Myocyte (in vitro differentiated cells): ENCODE measurements around the gene VWA3B. TPM values are rescaled to one million over a fixed set of nuclear protein-coding genes. Genes with fewer than 3 reads are reported as not detected.
A peak's percentile ranks its signal among the peaks of the same experiment; 100 is the strongest.

Experiments
- DNase-seq: peaks from one replicate; pipeline ENCODE4 v3.0.0-alpha.2; 2012; ENCODE audit warnings: low read depth
- total RNA-seq: library from RNA; depleted of rRNA; stranded (reverse); fragments of >200 nt; gene quantifications from 2 replicates; pipeline ENCODE4 v1.2.3, GENCODE V29; 2014

The VWA3B gene
- total RNA-seq, 1 donor from 2014 or later = not detected

- no peak for DNase-seq
Observed at GRCh38 chr2:98172951-98173350, 86.0 kb downstream of the VWA3B start.

- peak; percentile 90 for DNase-seq
Observed at GRCh38 chr2:98175811-98176210, 88.8 kb downstream of the VWA3B start.

- DNase-seq = no peak
Observed at GRCh38 chr2:98177286-98177685, 90.3 kb downstream of the VWA3B start.

GRCh38 chr2:98177986-98178385 is 91.0 kb downstream of the VWA3B start:
- no peak for DNase-seq

- DNase-seq = no peak
Observed at GRCh38 chr2:98180456-98180855, 93.5 kb downstream of the VWA3B start.

GRCh38 chr2:98181346-98181745 is 94.4 kb downstream of the VWA3B start:
- DNase-seq = no peak

GRCh38 chr2:98185801-98186200 is 98.8 kb downstream of the VWA3B start:
- no peak for DNase-seq

GRCh38 chr2:98187194-98187593 is 100.2 kb downstream of the VWA3B start:
- no peak for DNase-seq

- DNase-seq = no peak
Observed at GRCh38 chr2:98188351-98189046, 101.5 kb downstream of the VWA3B start.

GRCh38 chr2:98191883-98192282 is 104.9 kb downstream of the VWA3B start:
- peak; percentile 9 for DNase-seq

- DNase-seq = no peak
Observed at GRCh38 chr2:98201576-98201975, 114.6 kb downstream of the VWA3B start.

GRCh38 chr2:98205889-98206288 is 118.9 kb downstream of the VWA3B start:
- no peak for DNase-seq

GRCh38 chr2:98212092-98213000 is 125.4 kb downstream of the VWA3B start:
- DNase-seq = no peak

GRCh38 chr2:98216616-98217015 is 129.6 kb downstream of the VWA3B start:
- no peak for DNase-seq

GRCh38 chr2:98219152-98219551 is 132.2 kb downstream of the VWA3B start:
- no peak for DNase-seq

GRCh38 chr2:98233941-98234340 is 147.0 kb downstream of the VWA3B start:
- peak; percentile 5 for DNase-seq

- DNase-seq = no peak
Observed at GRCh38 chr2:98234776-98235175, 147.8 kb downstream of the VWA3B start.

- DNase-seq = no peak
Observed at GRCh38 chr2:98236935-98237334, 150.0 kb downstream of the VWA3B start.

- DNase-seq = no peak
Observed at GRCh38 chr2:98240786-98241398, 153.9 kb downstream of the VWA3B start.

- DNase-seq = no peak
Observed at GRCh38 chr2:98241592-98241991, 154.6 kb downstream of the VWA3B start.

GRCh38 chr2:98242003-98242402 is 155.0 kb downstream of the VWA3B start:
- DNase-seq = no peak

- no peak for DNase-seq
Observed at GRCh38 chr2:98245491-98245890, 158.5 kb downstream of the VWA3B start.
